Esophagus squamous epithelium (tissue), 4 donors: Measurements from ENCODE around the gene SMKR1.

Experiments used
- CTCF ChIP-seq, 6 experiments: fragments of 450-650 bp in 4 of 6; fragments of 200-600 bp in 2 of 6; sonication (generic) in 2 of 6; IDR thresholded peaks; one replicate each; pipeline ENCODE4 v1.5.1; 2016 to 2019; ENCODE audit warnings: antibody characterized with exemption in 6 of 6, mild to moderate bottlenecking in 4 of 6, moderate library complexity in 4 of 6
- POLR2A ChIP-seq, 4 donors: fragments of 450-650 bp; IDR thresholded peaks; one replicate each; pipeline ENCODE4 v1.6.1; 2017; ENCODE audit warnings: antibody characterized with exemption in 4 of 4, mild to moderate bottlenecking in 4 of 4, moderate library complexity in 3 of 4

GRCh38 chr7:129529643-129530042 lies 27.3 kb downstream of the SMKR1 start:
- no peak for TF ChIP-seq CTCF (IDR thresholded peaks at IDR 0.05)
- no peak for TF ChIP-seq POLR2A (IDR thresholded peaks at IDR 0.05)
